HG02798 (cell line): ENCODE data around the gene PRKD3.

Experiments
- ATAC-seq: cut with Tn5 transposase; IDR thresholded peaks from one replicate; pipeline ENCODE4 v1.9.1; 2021; ENCODE audit warnings: mild to moderate bottlenecking; ENCODE audit not compliant: unreplicated experiment, poor library complexity

Gene PRKD3

GRCh38 chr2:37324786-37325624 is at the start of gene PRKD3:
TSS of gene PRKD3 (minus strand) at chr2:37324833. CDS start at chr2:37316524, 8,309 bp downstream.
- peak; percentile 81 for ATAC-seq

- no peak for ATAC-seq
Observed at GRCh38 chr2:37372000-37372399, 47.4 kb upstream of the PRKD3 start.

DNA sequence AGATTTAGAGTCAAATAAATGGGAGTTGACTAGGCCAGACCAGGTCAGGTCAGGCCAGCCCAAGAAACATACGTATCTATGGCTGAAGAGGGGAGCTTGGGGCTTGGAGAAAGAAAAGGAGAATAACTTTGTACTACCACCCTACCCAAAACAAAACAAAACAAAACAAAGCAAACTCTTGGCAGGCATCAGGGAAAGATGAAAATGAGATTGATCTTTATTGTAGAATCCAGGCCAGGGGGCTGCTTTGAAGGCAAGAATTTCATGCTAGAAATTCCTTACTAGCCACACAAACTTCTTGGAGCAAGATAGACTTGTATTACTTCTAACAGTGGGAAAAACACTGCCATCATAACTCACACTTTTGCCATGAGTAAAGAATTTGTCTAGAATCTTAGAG is 46.0 kb upstream of the PRKD3 start:
- no peak for ATAC-seq

DNA sequence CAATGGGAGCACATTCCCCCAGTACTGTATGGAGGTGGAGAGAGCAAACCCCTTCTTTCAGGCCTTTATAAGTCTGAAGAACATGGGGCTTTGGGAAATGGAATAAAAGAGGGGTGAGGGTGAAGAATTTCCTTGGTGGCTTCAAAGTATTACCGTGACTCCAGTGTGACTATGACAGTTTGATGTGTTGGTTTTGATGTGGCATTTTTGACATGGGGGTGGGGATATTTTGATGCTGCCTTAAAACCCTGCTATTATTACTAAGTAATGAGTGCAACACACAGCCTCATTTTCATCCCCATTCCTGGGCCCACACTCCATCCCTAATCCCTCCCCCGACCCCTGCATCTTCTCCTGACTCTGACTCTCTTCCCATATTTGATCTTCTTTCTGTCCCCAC is 43.4 kb upstream of the PRKD3 start:
- no peak for ATAC-seq

DNA sequence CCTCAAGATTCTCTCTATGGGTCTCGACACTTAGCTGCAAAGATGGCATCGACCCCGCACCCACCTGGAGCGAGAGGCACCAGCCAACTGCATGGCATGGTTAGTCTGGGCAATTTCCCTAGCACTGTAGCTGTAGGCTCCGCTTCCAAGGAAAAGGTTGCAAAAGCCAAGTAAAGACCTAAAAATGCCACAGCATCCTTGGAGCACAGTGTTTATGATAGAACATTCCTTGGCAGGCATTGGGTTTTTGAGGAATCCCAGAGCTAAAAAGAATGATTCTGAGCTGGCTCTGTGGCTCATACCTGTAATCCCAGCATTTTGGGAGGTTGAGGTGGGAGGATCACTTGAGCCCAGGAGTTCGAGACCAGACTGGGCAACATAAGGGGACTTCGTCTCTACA is 42.7 kb upstream of the PRKD3 start:
- no peak for ATAC-seq

GRCh38 chr2:37366773-37367172 is 42.1 kb upstream of the PRKD3 start:
- ATAC-seq = no peak

DNA sequence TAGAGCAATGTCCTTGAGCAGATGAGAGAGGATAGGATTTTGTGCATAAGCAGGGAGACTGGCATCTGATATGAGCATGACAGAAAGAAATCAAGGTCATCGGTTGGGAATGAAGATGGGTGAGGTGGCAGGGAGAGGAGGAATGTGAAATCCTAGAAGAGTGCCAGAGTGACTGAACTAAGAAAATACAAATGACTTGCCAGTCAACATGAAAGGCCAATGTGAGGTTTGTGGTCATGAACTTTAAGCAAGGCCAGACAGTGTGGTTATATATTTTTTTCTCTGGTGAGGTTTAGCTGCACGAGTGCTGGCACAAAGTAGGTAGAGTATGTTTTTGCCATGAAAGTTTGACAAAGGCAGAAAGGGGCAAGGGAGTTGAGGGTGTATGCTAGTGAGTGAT is 41.0 kb upstream of the PRKD3 start:
- ATAC-seq = peak; percentile 79

DNA sequence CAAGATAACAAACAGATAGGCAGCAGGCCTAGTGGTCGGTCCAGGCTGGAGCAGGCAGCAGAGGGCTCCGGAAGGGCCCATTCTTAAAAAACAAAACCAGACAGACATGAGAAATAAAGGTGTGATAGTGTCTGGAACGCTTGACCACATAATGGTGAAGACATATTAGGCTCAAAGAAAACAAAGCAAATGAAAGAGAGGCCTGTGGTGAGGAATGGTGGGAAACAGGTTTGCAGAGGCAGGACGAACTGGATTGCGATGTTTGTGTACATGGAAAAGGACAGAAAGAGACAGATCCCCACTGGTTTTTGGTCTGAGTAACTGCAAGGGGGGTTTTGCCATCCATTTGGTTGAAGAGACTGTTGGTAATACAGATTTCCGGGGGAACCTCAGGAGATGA is 39.7 kb upstream of the PRKD3 start:
- no peak for ATAC-seq

DNA sequence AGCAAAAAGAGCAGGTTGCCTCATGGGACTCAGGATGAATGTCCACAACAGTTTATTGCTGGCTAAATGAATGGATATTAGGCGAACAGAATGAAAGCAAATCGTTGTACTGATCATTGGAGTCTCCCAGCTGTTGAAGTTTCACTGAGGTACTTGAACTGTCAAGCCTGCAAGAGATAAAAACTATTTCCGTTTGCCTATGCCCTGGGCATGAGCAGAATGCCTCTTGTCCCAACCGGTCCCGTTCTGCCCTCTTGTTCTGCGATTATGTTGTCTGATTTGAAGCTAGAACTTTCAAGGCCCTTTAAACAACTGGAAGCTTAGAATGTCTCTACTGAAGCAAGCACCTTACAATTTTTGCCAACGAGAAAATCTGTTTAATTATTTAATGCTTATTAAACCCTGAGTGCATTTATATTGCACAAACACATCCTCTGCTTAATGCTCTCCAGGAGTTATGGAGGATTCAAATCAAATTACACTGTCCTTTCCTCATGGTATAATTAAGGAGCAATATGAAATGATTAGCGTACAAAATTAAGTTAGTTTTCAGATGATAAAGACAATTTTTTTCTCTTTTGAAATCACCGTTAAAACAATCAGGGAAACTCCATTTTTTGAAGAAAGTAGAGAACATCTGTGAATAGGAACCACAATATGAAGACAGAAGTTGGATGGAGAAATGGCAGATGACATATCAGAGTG is 37.5 kb upstream of the PRKD3 start:
- ATAC-seq = no peak

DNA sequence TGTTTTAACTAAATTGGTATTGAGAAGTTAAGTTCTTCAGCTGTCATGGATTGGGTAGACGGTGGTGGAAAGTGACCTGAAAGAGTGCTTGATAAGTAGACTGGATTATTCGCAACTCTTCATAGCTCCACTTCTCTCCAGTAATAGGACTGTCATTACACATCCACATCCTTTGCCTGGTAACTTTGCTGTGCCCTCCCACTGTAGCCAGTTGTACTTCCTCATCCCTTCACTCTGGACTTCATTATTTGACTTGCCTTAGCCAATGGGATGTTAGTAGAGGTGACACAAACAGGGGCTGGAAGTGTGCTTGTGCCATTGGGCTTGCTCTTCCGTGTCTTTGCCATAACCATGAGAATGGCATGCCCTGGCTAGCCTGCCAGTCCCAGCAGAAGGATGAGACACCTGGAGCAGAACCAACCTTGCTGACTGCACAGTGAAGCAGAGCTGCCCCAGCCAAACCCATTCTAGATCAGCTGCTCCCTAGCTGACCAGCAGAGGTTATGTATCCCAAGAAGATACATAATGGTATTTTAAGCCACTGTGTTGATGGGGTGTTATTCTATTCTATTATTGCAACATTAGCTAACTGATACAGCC is 36.7 kb upstream of the PRKD3 start:
- ATAC-seq = no peak

- no peak for ATAC-seq
Observed at GRCh38 chr2:37358466-37358865, 33.8 kb upstream of the PRKD3 start.

DNA sequence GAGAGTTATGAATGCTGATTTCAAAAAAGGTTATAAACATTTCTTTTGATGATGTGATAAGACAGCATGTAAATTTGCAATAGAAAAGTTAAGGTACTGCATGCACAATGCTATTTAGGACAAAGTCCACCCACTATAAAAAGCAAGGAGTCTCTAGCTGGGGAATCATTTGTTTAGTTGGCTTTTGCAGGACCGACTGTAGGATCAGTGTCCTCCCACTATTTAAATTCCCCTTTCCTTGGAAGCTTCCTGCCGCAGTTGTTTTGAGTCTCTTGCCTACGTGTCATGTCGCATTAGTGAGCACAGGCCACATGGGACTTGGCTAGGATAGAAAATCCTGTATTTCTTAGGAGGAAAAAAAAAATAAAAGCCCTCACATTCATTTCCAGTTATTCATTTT is 32.9 kb upstream of the PRKD3 start:
- ATAC-seq = no peak

DNA sequence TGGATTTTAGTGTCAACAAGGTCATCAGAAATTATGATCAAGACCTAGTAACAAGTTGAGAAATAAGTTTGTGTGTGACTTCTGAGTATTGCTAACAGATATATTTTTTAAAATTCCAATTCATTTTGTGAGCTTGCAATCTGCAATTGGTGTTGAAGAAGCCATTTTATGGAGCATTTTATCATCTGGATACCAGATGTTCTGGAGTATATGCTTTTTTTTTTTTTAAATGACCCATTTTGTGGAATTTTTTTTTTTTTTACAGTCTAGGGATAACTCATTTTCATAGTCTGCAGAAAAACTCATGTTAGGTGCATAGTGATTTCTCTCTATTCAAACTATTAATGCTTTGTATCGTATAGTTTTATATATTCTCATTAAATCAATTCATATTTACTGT is 32.4 kb upstream of the PRKD3 start:
- ATAC-seq = no peak

GRCh38 chr2:37356299-37356698 is 31.7 kb upstream of the PRKD3 start:
- ATAC-seq = no peak

GRCh38 chr2:37355735-37356134 is 31.1 kb upstream of the PRKD3 start:
- ATAC-seq = no peak

- no peak for ATAC-seq
Observed at GRCh38 chr2:37354531-37354930, 29.9 kb upstream of the PRKD3 start.

GRCh38 chr2:37350034-37350433 is 25.4 kb upstream of the PRKD3 start:
- peak; percentile 64 for ATAC-seq

DNA sequence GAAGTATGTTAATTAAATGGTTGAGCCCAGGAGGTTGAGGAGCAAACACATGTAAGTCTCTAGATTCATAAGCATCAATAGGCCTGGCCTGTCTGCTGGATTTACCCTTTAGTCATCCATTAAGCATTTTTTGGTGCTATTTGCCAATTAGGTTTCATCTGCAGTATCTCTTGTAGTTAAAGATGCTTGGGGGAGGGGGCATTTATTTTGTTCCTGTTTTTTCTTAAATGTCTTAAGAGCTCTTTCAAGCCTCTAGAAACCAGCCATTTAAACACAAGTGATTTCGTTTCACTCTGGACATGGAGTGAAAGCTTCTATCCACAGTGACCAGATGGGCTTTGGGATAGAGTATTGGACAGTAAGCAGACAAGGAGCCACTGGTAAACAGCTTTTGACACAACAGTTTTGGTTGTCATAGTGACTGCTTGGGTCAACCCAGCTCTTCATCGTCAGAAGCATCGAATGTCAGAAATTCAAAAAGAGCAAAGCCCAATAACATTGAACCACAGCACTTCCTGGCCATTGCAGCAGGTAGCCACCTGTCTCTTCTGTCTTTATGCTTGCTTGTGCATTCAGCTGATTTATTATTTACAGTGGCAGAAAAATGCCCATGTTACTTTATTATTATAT is 24.7 kb upstream of the PRKD3 start:
- no peak for ATAC-seq

DNA sequence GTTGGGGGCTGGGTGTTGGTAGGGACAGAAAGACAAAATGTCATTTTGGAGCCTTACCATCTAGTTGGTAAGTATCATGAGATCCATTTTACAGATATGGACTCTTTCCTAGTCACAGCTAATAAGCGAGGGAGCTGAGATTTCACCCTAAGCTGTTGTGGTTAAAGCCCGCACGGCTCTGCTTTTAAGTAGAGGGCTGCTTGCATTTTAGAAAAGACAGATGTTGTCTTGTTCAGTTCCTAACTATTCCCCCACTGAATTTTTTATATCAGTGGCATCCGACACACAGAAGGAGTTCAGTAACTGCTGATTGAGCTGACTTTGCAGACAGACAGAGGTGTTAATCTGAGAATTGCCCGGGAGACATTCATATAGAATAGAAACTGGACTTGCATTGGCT is 23.5 kb upstream of the PRKD3 start:
- no peak for ATAC-seq

DNA sequence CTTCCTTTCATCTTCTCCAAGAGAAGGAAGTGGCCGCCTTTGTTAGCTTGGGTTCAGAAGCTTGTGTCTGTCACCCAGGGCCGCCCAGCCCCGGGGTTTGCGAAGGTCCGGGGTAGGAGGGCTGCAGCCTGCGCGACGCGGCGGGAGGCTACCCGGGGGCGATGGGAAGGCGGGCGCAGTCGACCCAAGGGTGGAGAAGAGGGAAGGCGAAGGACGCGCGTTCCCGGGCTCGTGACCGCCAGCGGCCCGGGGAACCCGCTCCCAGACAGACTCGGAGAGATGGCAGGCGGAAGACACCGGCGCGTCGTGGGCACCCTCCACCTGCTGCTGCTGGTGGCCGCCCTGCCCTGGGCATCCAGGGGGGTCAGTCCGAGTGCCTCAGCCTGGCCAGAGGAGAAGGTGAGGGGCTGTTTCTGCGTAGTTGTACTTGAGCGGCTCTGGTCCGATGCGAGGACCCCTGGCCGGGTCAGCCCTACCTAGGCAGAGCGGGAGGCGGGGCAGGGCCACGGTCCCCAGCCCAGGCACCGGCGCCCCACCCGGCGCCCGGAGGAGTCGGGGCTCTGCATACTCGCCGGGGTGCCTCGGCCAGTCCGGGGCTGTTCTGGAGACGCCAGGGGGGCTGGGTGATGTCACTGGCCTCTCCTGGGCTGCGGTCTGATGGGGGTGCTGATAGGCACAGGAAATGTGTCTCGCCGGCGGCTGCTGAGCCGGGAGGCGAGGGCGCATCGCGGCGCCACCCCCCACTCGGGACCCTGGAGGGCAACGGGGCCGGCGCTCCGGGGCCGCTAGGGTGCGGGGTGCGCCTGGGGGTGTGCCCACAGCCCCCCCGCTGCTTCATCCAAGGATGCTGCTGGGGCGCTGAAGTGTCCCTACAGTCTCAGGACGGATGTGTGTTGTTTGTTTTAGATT is 20.1 kb upstream of the PRKD3 start, which contains the start of gene QPCT:
TSS of gene QPCT (plus strand) at position 178 of the 909 bp plus-strand sequence. CDS start at position 280, 102 bp downstream.
- peak; percentile 65 for ATAC-seq
